WI38 (cell line): Measurements from ENCODE around the gene XIRP2.

Experiments used
- H3K4me3 ChIP-seq: 2 replicates; pipeline ENCODE4 v1.5.1; 2011; ENCODE audit warnings: low read depth, mild to moderate bottlenecking, control low read depth, low read length
- CTCF ChIP-seq: IDR thresholded peaks from 2 replicates; pipeline ENCODE4 v1.5.1; 2012; ENCODE audit warnings: low read depth, mild to moderate bottlenecking, control low read depth, low read length

Gene XIRP2

GRCh38 chr2:167140767-167141166 lies 252.5 kb downstream of the XIRP2 start:
- H3K4me3 ChIP-seq: no peak overlapping the region
- TF ChIP-seq CTCF: no peak

GRCh38 chr2:167142554-167142953 lies 254.3 kb downstream of the XIRP2 start:
- no peak overlapping the region for H3K4me3 ChIP-seq
- TF ChIP-seq CTCF: no peak

DNA sequence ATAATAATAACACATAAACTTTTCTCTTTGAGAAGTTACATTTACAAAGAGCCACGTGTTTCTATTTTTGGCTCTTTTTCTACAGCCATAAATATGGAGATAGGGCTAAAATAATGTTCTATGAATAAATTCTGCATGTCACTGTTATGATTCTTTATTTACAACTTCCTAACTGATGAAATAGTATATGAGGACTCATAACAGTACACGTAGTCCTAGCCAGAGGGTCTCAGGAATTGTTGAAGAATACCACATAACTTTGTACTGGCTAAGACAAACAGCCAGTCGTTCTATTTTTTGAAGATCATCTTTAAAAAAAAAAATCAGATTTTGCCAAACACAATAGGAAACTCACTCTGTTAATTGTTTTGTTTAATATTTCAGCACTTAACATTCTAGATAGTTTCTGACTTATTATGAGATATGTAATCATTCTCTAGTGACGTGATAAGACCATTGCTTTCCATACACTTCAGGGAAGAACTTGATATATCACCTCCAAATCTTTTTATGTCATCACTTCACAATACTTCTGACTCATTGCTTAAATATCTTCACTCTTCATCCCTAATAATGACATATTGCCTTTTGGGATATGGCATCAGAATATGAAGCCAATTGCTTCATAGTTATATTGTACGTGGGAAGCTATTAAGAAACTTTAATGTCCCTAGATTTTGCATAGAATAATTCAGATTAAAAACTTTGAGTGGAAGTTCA lies 256.1 kb downstream of the XIRP2 start:
- no peak for TF ChIP-seq CTCF
- no peak overlapping the region for H3K4me3 ChIP-seq

DNA sequence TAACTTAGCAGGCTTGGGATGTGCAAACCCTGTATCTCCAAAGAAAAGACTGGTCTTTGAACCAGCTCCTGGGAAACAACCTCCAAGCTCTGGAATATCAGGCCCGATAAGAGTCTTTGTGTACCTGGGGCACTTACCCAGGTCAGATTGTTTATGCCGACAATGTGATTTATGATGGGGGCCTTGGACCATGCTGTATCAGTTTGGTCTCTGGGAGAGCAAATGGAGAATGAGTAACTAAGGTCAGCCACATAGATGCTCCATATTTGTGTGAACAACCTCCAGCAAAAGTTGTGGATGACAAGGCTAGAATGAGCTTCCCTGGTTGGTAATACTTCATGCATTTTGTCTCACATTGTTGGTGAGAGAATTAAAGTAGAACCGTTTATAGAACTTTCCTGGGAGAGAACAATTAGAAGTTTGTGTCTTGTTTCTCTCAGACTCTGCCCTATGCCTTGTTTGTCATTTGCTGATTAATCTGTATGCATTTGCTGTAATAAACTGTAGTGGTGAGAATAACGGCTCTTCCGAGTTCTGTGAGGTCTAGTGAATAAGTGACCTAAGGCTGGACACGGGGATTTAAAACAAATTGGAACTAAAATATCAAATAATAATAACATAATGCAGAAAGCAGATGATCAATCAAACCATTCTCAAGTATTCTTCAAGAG lies 259.1 kb downstream of the XIRP2 start:
- H3K4me3 ChIP-seq: no peak overlapping the region
- TF ChIP-seq CTCF: no peak

- TF ChIP-seq CTCF: no peak
- H3K4me3 ChIP-seq: no peak overlapping the region
Measured at GRCh38 chr2:167151894-167152293, 263.6 kb downstream of the XIRP2 start.

GRCh38 chr2:167157523-167157922 lies 269.2 kb downstream of the XIRP2 start:
- no peak for TF ChIP-seq CTCF
- H3K4me3 ChIP-seq: no peak overlapping the region

GRCh38 chr2:167177196-167177595 lies 288.9 kb downstream of the XIRP2 start:
- H3K4me3 ChIP-seq: no peak overlapping the region
- no peak for TF ChIP-seq CTCF
